ENCODE data around the gene AP5Z1.
"Not testable (repeated sequence)": the region's sequence is repeated elsewhere in the genome, so short reads cannot be mapped to it uniquely, and the experiment has no call there.

Gene AP5Z1

GRCh38 chr7:4790078-4790465, 14.6 kb downstream of the AP5Z1 start:
- no peak for DNase-seq

GRCh38 chr7:4790516-4790991, 15.1 kb downstream of the AP5Z1 start:
- DNase-seq: no peak

DNA sequence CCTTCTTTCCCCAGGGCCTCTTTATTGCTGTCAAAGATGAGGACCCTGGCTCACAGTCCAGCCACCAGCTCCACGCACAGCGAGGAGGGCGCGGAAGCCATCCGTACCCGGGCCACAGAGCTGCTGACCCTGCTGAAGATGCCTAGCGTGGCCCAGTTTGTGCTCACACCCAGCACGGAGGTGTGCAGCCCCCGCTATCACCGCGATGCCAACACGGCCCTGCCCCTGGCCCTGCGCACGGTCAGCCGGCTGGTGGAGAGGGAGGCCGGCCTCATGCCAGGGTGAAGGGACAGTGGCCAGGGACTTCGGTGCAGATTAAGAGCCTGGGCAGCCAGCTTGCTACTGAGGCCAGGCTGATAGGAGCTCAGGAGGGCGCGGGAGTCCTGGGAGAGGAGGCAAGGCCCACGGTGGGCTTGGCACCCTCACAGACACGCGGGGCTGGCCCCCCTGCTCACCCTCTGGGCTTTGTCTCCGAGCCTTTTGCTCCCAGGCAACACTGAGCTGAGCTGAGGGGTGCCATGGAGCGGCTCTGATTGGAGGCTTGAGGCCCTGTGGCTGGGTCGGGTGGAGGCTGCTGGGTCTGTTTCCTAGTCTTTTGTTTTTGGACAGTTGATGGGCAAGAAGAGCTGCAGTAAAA, 15.8 kb downstream of the AP5Z1 start:
- no peak for DNase-seq

DNA sequence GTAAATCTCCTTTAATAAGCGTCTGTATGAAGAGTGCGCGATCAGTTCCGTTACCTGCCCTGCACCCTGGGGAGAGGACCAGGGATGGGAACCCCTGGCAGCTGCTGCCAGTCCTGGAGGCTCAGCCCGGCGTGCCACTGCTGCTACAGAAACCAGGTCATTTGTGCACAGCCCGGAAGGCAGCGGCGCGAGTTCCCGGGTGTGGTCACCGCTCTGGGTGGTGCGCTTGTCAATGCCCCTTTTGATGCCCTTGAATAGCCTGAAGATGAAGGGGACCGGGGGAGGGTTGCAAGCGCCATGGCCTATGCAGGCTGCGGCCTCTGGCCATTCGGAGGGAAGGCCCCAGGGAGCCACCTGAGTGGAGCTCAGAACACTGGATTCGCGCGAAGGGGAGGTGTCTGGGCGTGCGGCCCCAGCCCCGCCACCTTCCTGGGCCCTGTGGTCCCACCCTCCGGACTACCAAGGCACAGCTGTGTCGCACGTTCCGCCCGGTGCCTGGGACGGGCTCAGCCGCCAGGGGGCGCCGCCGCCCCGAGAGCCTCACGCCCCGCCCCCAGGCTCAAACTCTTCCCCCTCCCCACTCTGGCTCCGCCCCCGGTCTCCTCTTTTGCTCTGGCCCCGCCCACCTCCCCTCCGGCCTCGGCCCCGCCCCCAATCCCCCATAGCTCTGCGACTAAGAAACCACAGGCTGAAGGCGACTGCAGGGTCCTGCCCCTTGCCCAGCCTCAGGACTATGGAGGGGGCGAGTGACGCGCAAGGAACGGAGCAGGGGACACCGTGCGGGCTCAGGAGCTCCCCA, 16.5 kb downstream of the AP5Z1 start:
- DNase-seq: peak; percentile 82 to 83

DNA sequence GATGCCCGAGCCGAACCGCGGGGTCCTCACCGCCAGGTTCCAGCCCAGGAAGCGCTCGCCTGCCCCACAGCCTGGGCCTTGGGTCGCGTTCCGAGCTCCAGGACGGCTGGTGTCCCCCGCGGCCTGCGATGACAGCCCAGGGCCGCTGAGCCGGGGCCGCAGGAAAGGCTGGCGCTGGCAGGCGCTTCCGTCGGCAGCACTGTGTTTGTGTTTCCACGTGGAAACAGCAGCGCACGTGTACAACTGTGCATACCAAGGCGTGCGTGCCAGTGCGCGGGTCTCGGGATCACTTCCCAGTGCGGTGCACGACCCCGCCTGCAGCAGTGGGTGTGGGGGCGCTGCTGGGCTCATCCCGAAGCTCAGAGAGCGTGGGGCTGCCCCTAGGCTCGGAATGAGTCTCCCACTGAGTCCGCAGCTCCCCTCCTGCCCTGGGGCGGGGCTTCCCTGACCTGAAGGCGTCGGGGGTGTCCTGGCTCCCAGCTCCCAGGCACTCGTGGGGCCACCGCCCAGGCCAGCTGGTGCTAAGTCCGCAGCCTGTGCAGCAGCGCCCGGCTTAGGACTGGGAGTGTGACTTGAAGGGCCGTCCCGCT, 17.2 kb downstream of the AP5Z1 start:
- peak; percentile 16 to 27 for DNase-seq

GRCh38 chr7:4793385-4793993, 18.1 kb downstream of the AP5Z1 start:
- DNase-seq: not testable (repeated sequence)

GRCh38 chr7:4794171-4794570, 18.7 kb downstream of the AP5Z1 start:
- DNase-seq: not testable (repeated sequence)

- no peak for DNase-seq
Observed at GRCh38 chr7:4794591-4795350, 19.3 kb downstream of the AP5Z1 start.

- no peak for DNase-seq
Observed at GRCh38 chr7:4796453-4796852, 21.0 kb downstream of the AP5Z1 start.

DNA sequence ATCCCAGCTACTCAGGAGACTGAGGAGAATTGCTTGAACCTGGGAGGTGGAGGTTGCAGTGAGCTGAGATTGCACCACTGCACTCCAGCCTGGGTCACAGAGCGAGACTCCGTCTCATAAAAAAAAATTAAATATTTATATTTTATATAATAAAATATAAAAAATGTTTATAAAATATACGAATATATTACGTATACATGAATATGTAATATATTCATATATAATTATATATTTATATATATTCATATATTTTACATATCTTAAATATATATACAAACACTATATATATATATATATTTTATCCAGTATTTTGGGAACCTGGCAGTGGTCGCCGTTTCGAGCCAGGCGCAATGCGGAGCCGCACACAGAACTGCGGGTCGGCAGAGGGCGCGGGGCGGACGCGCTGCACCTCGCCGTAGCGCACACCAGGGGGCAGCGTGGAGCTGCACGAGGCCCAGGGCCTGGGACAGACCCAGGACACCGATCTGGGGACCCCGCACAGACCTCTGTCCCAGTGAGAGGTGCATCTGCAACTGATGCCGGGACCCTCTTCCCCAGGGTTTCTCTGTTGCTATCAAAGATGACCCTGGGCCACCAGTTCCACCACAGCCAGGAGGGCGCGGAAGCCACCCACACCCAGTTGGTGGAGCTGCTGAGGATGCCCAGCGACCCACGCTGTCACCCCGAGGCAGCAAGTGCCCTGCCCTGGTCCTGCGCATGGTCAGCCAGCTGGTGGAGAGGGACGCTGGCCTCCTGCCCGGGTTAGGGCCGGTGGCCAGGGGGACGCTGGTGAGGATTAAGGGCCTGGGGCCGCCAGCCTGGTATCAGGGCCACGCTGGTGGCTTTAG, 22.7 kb downstream of the AP5Z1 start:
- peak; percentile 67 to 73 for DNase-seq

GRCh38 chr7:4798706-4799235, 23.3 kb downstream of the AP5Z1 start:
- no peak for DNase-seq

GRCh38 chr7:4799508-4800268, 24.3 kb downstream of the AP5Z1 start:
- no peak for DNase-seq

- no peak for DNase-seq
Observed at GRCh38 chr7:4800487-4800886, 25.1 kb downstream of the AP5Z1 start.

DNA sequence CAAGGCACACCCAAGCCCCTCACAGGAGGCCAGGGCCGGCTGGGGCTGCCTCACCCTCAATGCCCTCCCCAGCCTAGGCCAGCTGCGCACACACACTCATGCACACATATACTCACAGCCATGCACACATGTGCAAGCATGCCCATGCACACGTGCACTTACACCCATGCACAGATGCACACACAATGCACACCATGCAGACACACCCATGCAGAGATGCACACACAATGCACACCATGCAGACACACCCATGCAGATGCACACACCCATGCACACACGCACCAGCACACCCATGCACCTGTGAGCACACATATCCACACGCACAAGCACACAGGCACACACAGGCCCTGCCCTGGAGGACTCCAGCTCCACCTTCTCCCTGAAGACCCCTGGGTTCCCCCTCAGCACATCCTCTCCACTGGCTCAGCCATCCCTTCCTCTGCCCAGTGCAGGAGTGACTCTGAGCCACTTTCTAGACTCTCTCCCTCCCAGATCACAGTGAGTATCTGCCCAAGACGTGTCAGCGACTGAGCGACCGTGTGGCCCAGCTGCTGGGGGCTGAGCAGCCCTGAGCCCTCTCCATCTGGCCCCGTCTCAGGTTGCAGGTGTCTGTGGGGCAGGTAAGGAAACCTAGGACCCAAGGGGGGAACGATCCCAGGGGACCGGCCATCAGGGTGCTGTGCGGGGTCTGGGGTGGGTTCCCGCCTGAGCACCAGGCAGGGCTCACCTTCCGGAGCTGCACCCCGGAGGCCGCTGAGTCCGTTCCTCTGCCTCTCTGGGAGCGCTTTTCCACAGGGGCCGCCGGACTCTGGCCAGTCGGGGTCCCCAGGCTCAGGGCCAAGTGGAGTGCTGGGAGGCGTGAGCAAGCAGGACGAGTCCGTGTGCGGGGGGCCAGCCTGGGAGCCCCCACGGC, 25.8 kb downstream of the AP5Z1 start:
- DNase-seq: no peak

DNA sequence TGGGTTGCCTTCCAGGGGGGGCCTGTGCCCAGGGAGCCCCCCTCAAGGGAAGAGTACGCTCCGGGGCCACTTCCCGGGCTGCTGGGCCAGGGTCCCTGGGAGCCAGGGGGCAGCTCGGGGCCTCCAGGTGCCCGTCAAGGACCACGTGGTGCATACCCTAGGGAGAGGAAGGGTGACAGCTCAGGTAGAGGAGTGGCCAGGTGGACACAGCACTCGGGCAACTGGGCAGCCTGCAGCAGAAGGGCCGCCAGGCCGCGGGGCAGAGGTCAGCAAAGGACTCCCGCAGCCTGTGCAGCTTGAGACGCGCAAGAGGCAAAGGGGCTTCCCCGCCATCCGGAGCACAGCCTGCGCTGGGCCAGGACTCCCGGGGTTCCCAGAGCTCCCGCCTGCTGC, 26.4 kb downstream of the AP5Z1 start:
- no peak for DNase-seq

DNA sequence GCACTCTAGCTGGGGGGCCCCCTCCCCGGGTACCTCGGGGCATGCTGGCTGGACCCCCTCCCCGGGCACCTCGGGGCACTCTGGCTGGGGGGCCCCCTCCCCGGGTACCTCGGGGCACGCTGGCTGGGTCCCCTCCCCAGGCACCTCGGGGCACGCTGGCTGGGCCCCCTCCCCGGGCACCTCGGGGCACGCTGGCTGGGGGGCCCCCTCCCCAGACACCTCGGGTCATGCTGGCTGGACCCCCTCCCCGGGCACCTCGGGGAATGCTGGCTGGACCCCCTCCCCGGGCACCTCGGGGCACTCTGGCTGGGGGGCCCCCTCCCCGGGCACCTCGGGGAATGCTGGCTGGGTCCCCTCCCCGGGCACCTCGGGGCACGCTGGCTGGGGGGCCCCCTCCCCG, 27.2 kb downstream of the AP5Z1 start:
- DNase-seq: not testable (repeated sequence)

DNA sequence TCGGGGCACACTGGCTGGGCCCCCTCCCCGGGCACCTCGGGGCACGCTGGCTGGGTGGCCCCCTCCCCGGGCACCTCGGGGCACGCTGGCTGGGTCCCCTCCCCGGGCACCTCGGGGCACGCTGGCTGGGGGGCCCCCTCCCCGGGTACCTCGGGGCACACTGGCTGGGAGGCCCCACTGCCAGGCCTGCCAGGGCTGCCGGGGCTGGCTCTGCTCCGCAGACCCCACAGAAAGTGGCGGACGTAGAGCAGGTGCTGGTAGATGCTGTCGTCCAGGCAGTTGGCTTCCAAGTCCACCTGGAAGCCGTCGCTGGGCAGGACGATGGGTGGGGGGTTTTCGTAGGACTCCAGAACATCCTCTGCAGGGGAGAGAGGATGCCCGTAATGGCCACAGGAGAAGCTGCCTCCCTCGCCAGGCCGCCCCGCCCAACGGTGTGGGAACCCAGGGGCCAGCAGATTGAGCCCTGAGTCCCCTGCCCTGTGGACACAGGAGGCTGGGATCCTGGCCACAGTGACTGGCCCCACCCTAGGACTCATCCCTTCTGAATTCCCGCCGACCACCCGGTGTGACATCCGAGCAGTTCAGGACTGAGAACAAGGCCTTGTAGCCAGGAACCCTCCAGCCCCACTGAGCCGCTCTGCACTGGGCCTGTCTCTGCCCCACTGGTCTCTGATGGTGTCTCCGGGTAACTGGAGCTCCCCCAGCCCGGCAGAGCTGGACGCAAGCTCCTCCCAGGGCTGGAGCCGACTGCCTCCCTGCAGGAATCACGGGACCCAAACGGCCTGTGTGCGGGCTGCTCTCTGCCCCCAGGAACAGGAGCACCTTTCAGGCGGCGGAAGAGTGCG, 28.2 kb downstream of the AP5Z1 start:
- DNase-seq: no peak

DNA sequence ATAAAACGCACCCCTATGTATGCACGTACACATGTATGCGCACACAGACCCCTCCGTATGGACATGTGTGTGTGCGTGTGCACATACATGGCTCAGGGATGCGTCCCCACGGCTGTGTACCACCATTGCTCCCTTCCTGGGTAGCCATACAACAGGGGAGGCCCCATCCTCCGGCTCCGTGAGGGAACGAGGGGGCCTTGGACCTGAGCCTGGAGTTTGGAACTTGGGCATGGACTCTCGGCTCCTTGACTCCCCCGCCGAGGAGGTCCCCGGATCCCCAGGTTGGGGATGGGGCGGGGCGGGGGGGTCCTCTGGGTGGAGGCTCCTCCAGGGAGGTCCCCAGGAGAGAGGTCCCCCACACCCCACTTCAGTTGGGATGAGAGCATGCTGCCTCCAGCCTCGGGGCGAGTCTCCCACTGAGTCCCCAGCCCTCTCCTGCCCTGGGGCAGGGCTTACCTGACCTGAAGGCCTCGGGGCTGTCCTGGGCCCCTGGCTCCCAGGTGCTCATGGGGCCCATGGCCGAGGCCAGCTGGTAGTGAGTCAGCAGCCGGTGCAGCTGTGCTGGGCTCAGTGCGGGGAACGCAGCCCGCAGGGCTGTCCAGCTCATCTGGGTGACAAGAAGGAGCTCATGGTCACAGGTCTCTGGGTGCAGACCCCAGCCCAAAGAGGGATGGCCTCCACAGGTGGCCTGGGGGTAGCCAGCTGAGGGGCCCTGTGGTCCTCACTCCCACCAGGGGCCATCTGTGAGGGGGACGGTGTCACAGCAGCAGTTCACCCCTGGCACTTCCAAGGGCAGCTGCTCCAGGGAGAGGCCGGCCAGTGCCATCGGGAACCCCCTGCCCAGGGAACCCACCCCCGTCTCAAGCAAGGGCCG, 29.9 kb downstream of the AP5Z1 start:
- DNase-seq: no peak
